Measurements from ENCODE around the gene UST. TPM values are rescaled to one million over a fixed set of nuclear protein-coding genes. Genes with fewer than 3 reads are reported as not detected.

Gene UST
- total and polyA plus RNA-seq, 4 donors: 0.24 to 2.7 (median 0.87) TPM

DNA sequence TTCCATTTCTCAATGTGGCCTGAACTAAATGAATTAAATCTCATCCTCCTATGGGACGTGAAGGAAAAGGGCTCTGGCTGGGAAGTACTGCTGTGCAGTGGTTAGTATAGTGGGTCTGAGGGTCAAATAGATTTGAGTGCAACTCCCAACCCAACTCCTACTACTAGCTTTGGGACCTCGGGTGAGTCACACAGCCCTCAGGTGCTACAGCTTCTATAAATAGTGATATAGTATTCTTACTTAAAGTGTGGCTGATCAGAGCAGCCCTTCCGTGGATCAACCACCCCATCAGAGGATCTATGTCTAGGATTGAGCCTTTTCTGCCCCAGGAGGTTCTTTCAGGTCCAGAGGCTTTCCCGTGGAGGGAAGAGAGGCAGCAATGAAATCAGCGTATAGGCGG is 904 bp upstream of the UST start (continued):
- TF ChIP-seq MAX (IDR thresholded peaks at IDR 0.05) (no peak), FOXA1 (IDR thresholded peaks at IDR 0.05) (no peak), FOXA2 (IDR thresholded peaks at IDR 0.05) (no peak), HNF4A (conservative IDR thresholded peaks at IDR 0.05) (no peak), YY1 (IDR thresholded peaks at IDR 0.05) (no peak)

- H3K4me1 ChIP-seq (ENCODE audit: control insufficient read depth in 4 of 4, insufficient read depth in 4 of 4, low read length in 3 of 4): peaks cover 5 to 26% (median 16%) of the 10 kb centered on the region in 4 donors
- no peak overlapping the region for H3K9ac ChIP-seq (ENCODE audit: low read depth in 1 of 2, low read length in 2 of 2)
- H3K4me3 ChIP-seq (ENCODE audit: low read depth in 1 of 3, low read length in 3 of 3): peak overlapping the region; percentile 54 to 75 (median 60)
- H3K9me3 ChIP-seq (ENCODE audit: control insufficient read depth in 4 of 4, low read length in 3 of 4): peaks cover 0 to 3% (median 0%) of the 10 kb centered on the region in 4 donors
- TF ChIP-seq SP1 (IDR thresholded peaks at IDR 0.05) (no peak), NR2F2 (IDR thresholded peaks at IDR 0.05) (no peak)
- H3K27me3 ChIP-seq (ENCODE audit: control insufficient read depth in 4 of 4, insufficient read depth in 4 of 4, low read length in 3 of 4): peaks cover 0 to 13% (median 0%) of the 10 kb centered on the region in 4 donors
- H3K36me3 ChIP-seq (ENCODE audit: control insufficient read depth in 4 of 4, insufficient read depth in 3 of 4, low read depth in 1 of 4, low read length in 3 of 4): no peaks in the 10 kb centered on the region
- DNase-seq (ENCODE audit: low spot score): peak; percentile 46
- WGBS: under 1% methylated on average over 45 of the region's 45 CpGs
- peak overlapping the region; percentile 67 to 71 for H3K27ac ChIP-seq (ENCODE audit: low read depth in 1 of 2, low read length in 2 of 2)
These were observed 278 bp downstream of the UST start for GRCh38 chr6:148747145-148747470.

GRCh38 chr6:148747471-148748165 is 788 bp downstream of the UST start:
- peak; percentile 40 for DNase-seq (ENCODE audit: low spot score)
- H3K9ac ChIP-seq (ENCODE audit: low read depth in 1 of 2, low read length in 2 of 2): no peak overlapping the region
- 2% methylated on average over 66 of the region's 66 CpGs for WGBS
- H3K36me3 ChIP-seq (ENCODE audit: control insufficient read depth in 4 of 4, insufficient read depth in 3 of 4, low read depth in 1 of 4, low read length in 3 of 4): no peaks in the 10 kb centered on the region
- H3K4me1 ChIP-seq (ENCODE audit: control insufficient read depth in 4 of 4, insufficient read depth in 4 of 4, low read length in 3 of 4): peaks cover 5 to 26% (median 16%) of the 10 kb centered on the region in 4 donors
- H3K9me3 ChIP-seq (ENCODE audit: control insufficient read depth in 4 of 4, low read length in 3 of 4): peaks cover 0 to 3% (median 0%) of the 10 kb centered on the region in 4 donors
- TF ChIP-seq, protein P1, sequence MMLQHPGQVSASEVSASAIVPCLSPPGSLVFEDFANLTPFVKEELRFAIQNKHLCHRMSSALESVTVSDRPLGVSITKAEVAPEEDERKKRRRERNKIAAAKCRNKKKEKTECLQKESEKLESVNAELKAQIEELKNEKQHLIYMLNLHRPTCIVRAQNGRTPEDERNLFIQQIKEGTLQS (IDR thresholded peaks at IDR 0.05): no peak
- H3K27ac ChIP-seq (ENCODE audit: low read depth in 1 of 2, low read length in 2 of 2): peak overlapping the region; percentile 67 to 71
- H3K27me3 ChIP-seq (ENCODE audit: control insufficient read depth in 4 of 4, insufficient read depth in 4 of 4, low read length in 3 of 4): peaks cover 0 to 13% (median 0%) of the 10 kb centered on the region in 4 donors
- H3K4me3 ChIP-seq (ENCODE audit: low read depth in 1 of 3, low read length in 3 of 3): peak overlapping the region; percentile 19 to 60 (median 41)

GRCh38 chr6:148749674-148750073 is 2.8 kb downstream of the UST start:
- Histone ChIP-seq H3K4me3 (ENCODE audit: low read depth in 1 of 3, low read length in 3 of 3) (no peak overlapping the region), H3K4me1 (ENCODE audit: control insufficient read depth in 4 of 4, insufficient read depth in 4 of 4, low read length in 3 of 4) (peaks cover 5 to 26% (median 16%) of the 10 kb centered on the region in 4 donors), H3K27me3 (ENCODE audit: control insufficient read depth in 4 of 4, insufficient read depth in 4 of 4, low read length in 3 of 4) (peaks cover 0 to 13% (median 0%) of the 10 kb centered on the region in 4 donors), H3K9me3 (ENCODE audit: control insufficient read depth in 4 of 4, low read length in 3 of 4) (peaks cover 0 to 3% (median 0%) of the 10 kb centered on the region in 4 donors), H3K9ac (ENCODE audit: low read depth in 1 of 2, low read length in 2 of 2) (no peak overlapping the region), H3K36me3 (ENCODE audit: control insufficient read depth in 4 of 4, insufficient read depth in 3 of 4, low read depth in 1 of 4, low read length in 3 of 4) (no peaks in the 10 kb centered on the region), H3K27ac (ENCODE audit: low read depth in 1 of 2, low read length in 2 of 2) (no peak overlapping the region)
- no peak for TF ChIP-seq YY1 (IDR thresholded peaks at IDR 0.05)
- TF ChIP-seq TAF1 (conservative IDR thresholded peaks at IDR 0.05): no peak
- no peak for TF ChIP-seq FOXA1 (IDR thresholded peaks at IDR 0.05)
- TF ChIP-seq RAD21 (IDR thresholded peaks at IDR 0.05): no peak
- TF ChIP-seq JUND (IDR thresholded peaks at IDR 0.05): no peak
- TF ChIP-seq RXRA (IDR thresholded peaks at IDR 0.05): no peak
- no peak for TF ChIP-seq HNF4G (IDR thresholded peaks at IDR 0.05)
- DNase-seq (ENCODE audit: low spot score): no peak
- 91% methylated on average over 1 of the region's 1 CpG for WGBS
